Vagina (tissue), 2 donors: Measurements from ENCODE around the gene ADAMTS12. TPM values are rescaled to one million over a fixed set of nuclear protein-coding genes. Genes with fewer than 3 reads are reported as not detected.

Experiments
- DNase-seq, 2 donors: peaks; one replicate each; pipeline ENCODE4 v3.0.0-alpha.2; 2017; ENCODE audit errors: extremely low spot score in 2 of 2
- H3K27ac ChIP-seq: fragments of 200-600 bp; sonication (generic); one replicate; pipeline ENCODE4 v1.5.1; 2019
- H3K27me3 ChIP-seq: fragments of 200-600 bp; sonication (generic); one replicate; pipeline ENCODE4 v1.5.1; 2019
- H3K36me3 ChIP-seq, 2 donors: fragments of 200-600 bp; sonication (generic); one replicate each; pipeline ENCODE4 v1.5.1; 2017 to 2019
- H3K4me1 ChIP-seq: fragments of 200-600 bp; sonication (generic); one replicate; pipeline ENCODE4 v1.5.1; 2019
- H3K4me3 ChIP-seq, 2 donors: fragments of 200-600 bp; sonication (generic); 1 replicate in 1 of 2; 2 replicates in 1 of 2; pipeline ENCODE4 v1.5.1; 2016 to 2019
- H3K9me3 ChIP-seq: fragments of 200-600 bp; sonication (generic); one replicate; pipeline ENCODE4 v1.5.1; 2019
- CTCF ChIP-seq, 3 experiments: fragments of 450-650 bp in 2 of 3; fragments of 200-600 bp in 1 of 3; sonication (generic) in 1 of 3; IDR thresholded peaks; one replicate each; pipeline ENCODE4 v1.5.1; 2017 to 2019; ENCODE audit warnings: antibody characterized with exemption in 3 of 3, mild to moderate bottlenecking in 2 of 3, moderate library complexity in 2 of 3
- POLR2A ChIP-seq, 2 donors: fragments of 450-650 bp; IDR thresholded peaks; one replicate each; pipeline ENCODE4 v1.6.1; 2017; ENCODE audit warnings: antibody characterized with exemption in 2 of 2, mild to moderate bottlenecking in 2 of 2, moderate library complexity in 2 of 2
- POLR2AphosphoS5 ChIP-seq, 2 donors: sonication (generic); formaldehyde crosslinking; IDR thresholded peaks; one replicate each; pipeline ENCODE4 v1.9.0; 2017; ENCODE audit warnings: antibody characterized with exemption in 2 of 2, mild to moderate bottlenecking in 2 of 2, low read depth in 1 of 2; ENCODE audit not compliant: insufficient read depth in 1 of 2
- intact Hi-C: fragments of 100-400 bp; cut with DNase I; formaldehyde crosslinking; loops from one replicate; pipeline ENCODE4 v1.15.1; 2023
- total RNA-seq: library from RNA; depleted of rRNA; stranded (reverse); fragments of >200 nt; gene quantifications from one replicate; pipeline ENCODE4 v1.2.3, GENCODE V29; 2016

Gene ADAMTS12
- total RNA-seq, 1 donor from 2014 or later = 7.6 TPM

GRCh38 chr5:33501260-33501659 lies 390.5 kb downstream of the ADAMTS12 start:
- intact Hi-C loops = no loop called here
- no peaks in the 10 kb centered on the region for H3K9me3 ChIP-seq
- no peaks in the 10 kb centered on the region for H3K4me1 ChIP-seq
- DNase-seq = no peak
- no peak for TF ChIP-seq CTCF (IDR thresholded peaks at IDR 0.05)
- TF ChIP-seq POLR2A (IDR thresholded peaks at IDR 0.05) = no peak
- TF ChIP-seq POLR2AphosphoS5 (IDR thresholded peaks at IDR 0.05; ENCODE audit: insufficient read depth in 1 of 2, low read depth in 1 of 2) = no peak
- no peaks in the 10 kb centered on the region for H3K27me3 ChIP-seq
- H3K27ac ChIP-seq = no peak overlapping the region
- no peaks in the 10 kb centered on the region for H3K36me3 ChIP-seq
- no peak overlapping the region for H3K4me3 ChIP-seq

GRCh38 chr5:33494466-33494865 lies 397.3 kb downstream of the ADAMTS12 start:
- Histone ChIP-seq H3K9me3 (no peaks in the 10 kb centered on the region), H3K36me3 (no peaks in the 10 kb centered on the region), H3K27ac (no peak overlapping the region), H3K4me3 (no peak overlapping the region), H3K4me1 (no peaks in the 10 kb centered on the region), H3K27me3 (no peaks in the 10 kb centered on the region)
- DNase-seq = no peak
- intact Hi-C loops = no loop called here
- TF ChIP-seq POLR2AphosphoS5 (IDR thresholded peaks at IDR 0.05; ENCODE audit: insufficient read depth in 1 of 2, low read depth in 1 of 2) (no peak), CTCF (IDR thresholded peaks at IDR 0.05) (no peak), POLR2A (IDR thresholded peaks at IDR 0.05) (no peak)

- Histone ChIP-seq H3K4me1 (no peaks in the 10 kb centered on the region), H3K9me3 (no peaks in the 10 kb centered on the region), H3K27me3 (no peaks in the 10 kb centered on the region), H3K4me3 (no peak overlapping the region), H3K36me3 (no peaks in the 10 kb centered on the region), H3K27ac (no peak overlapping the region)
- TF ChIP-seq POLR2AphosphoS5 (IDR thresholded peaks at IDR 0.05; ENCODE audit: insufficient read depth in 1 of 2, low read depth in 1 of 2) (no peak), POLR2A (IDR thresholded peaks at IDR 0.05) (no peak), CTCF (IDR thresholded peaks at IDR 0.05) (no peak)
- intact Hi-C loops = no loop called here
- DNase-seq = no peak
Observed at GRCh38 chr5:33491941-33492340, 399.8 kb downstream of the ADAMTS12 start.

- Histone ChIP-seq H3K27me3 (no peaks in the 10 kb centered on the region), H3K9me3 (no peaks in the 10 kb centered on the region), H3K4me1 (no peaks in the 10 kb centered on the region), H3K27ac (no peak overlapping the region), H3K36me3 (no peaks in the 10 kb centered on the region), H3K4me3 (no peak overlapping the region)
- no peak for DNase-seq
- no peak for TF ChIP-seq CTCF (IDR thresholded peaks at IDR 0.05)
- no peak for TF ChIP-seq POLR2A (IDR thresholded peaks at IDR 0.05)
- TF ChIP-seq POLR2AphosphoS5 (IDR thresholded peaks at IDR 0.05; ENCODE audit: insufficient read depth in 1 of 2, low read depth in 1 of 2) = no peak
- intact Hi-C loops = no loop called here
Observed at GRCh38 chr5:33490071-33490665, 401.6 kb downstream of the ADAMTS12 start.

- Histone ChIP-seq H3K27ac (no peak overlapping the region), H3K4me1 (no peaks in the 10 kb centered on the region), H3K9me3 (no peaks in the 10 kb centered on the region), H3K4me3 (no peak overlapping the region), H3K36me3 (no peaks in the 10 kb centered on the region), H3K27me3 (no peaks in the 10 kb centered on the region)
- TF ChIP-seq CTCF (IDR thresholded peaks at IDR 0.05) = no peak
- no peak for TF ChIP-seq POLR2A (IDR thresholded peaks at IDR 0.05)
- no peak for TF ChIP-seq POLR2AphosphoS5 (IDR thresholded peaks at IDR 0.05; ENCODE audit: insufficient read depth in 1 of 2, low read depth in 1 of 2)
- DNase-seq = no peak
- intact Hi-C loops = no loop called here
Observed at GRCh38 chr5:33489481-33490067, 402.2 kb downstream of the ADAMTS12 start.
